Measurements from ENCODE around the gene SHC2. TPM values are rescaled to one million over a fixed set of nuclear protein-coding genes. Genes with fewer than 3 reads are reported as not detected.

The SHC2 gene
- 0.85 and 2.4 TPM in 2 replicates for total RNA-seq

GRCh38 chr19:460877-461720 is at the start of gene SHC2:
SHC2 (minus strand) TSS chr19:461033; CDS start chr19:460996, 37 bp downstream.

GRCh38 chr19:507286-508203 is 46.7 kb upstream of the SHC2 start, which contains the start of gene TPGS1:
TPGS1 (plus strand) TSS chr19:507497; CDS start chr19:507507, 10 bp downstream.

GRCh38 chr19:496112-496665 is 35.4 kb upstream of the SHC2 start, which contains the start of gene MADCAM1:
MADCAM1 (plus strand) TSS chr19:496486; CDS start chr19:496500, 14 bp downstream.

GRCh38 chr19:408902-409515 is 51.8 kb downstream of the SHC2 start, which contains the start of gene C2CD4C:
C2CD4C (minus strand) TSS chr19:409147; CDS start chr19:408361, 786 bp downstream.

Other genes starting within 250 kb of the SHC2 start
- gene PLPP2, start 169.6 kb downstream of the SHC2 start, total RNA-seq, result 69.7 and 120 TPM in 2 replicates
- gene MIER2, start 116.2 kb downstream of the SHC2 start, total RNA-seq, result 6.3 and 31.8 TPM in 2 replicates
- 0.48 and 1.7 TPM in 2 replicates for gene C2CD4C, start 51.9 kb downstream of the SHC2 start, total RNA-seq
- under 0.01 and 0.43 TPM in 2 replicates for gene MADCAM1, start 35.5 kb upstream of the SHC2 start, total RNA-seq
- 19.8 and 40.7 TPM in 2 replicates for gene TPGS1, start 46.5 kb upstream of the SHC2 start, total RNA-seq
- gene CDC34, start 70.7 kb upstream of the SHC2 start, total RNA-seq, result 111 and 129 TPM in 2 replicates
- not detected in 2 replicates for gene GZMM, start 83.0 kb upstream of the SHC2 start, total RNA-seq
- 447 and 481 TPM in 2 replicates for gene BSG, start 111.6 kb upstream of the SHC2 start, total RNA-seq
- 0.21 and 0.24 TPM in 2 replicates for gene HCN2, start 128.8 kb upstream of the SHC2 start, total RNA-seq
- gene POLRMT, start 172.5 kb upstream of the SHC2 start, total RNA-seq, result 34.5 and 37.7 TPM in 2 replicates
- gene FGF22, start 178.8 kb upstream of the SHC2 start, total RNA-seq, result not detected in 2 replicates
- gene RNF126, start 202.2 kb upstream of the SHC2 start, total RNA-seq, result 50.8 and 79.9 TPM in 2 replicates
- gene FSTL3, start 215.4 kb upstream of the SHC2 start, total RNA-seq, result 263 and 426 TPM in 2 replicates
- not detected in 2 replicates for gene PRSS57, start 234.4 kb upstream of the SHC2 start, total RNA-seq
- under 0.01 and 1.2 TPM in 2 replicates for gene PALM, start 247.9 kb upstream of the SHC2 start, total RNA-seq